ENCODE results near the gene ARMCX1. TPM values are rescaled to one million over a fixed set of nuclear protein-coding genes. Genes with fewer than 3 reads are reported as not detected.

Gene ARMCX1
- total RNA-seq, 1 experiment from 2014 or later: 22.4 TPM

DNA sequence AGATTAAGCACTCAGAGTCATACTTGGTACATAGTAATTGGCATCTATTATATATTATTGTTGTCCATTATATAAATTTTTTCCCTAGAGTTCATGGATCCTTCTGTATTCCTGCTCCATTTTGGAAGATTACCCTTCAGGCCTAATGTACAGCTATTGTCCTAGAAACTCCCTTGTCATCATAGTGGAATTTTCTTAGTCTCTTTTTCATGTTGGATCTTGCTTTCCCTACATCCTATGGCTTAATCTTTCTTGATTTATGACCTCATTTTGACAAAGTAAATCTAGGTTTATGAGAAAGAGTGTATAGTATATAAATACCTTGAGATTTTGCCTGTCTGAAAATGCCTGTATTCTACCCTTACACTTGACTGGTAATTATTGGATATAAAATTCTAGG is 43.0 kb upstream of the ARMCX1 start:
- TF ChIP-seq, protein P1, sequence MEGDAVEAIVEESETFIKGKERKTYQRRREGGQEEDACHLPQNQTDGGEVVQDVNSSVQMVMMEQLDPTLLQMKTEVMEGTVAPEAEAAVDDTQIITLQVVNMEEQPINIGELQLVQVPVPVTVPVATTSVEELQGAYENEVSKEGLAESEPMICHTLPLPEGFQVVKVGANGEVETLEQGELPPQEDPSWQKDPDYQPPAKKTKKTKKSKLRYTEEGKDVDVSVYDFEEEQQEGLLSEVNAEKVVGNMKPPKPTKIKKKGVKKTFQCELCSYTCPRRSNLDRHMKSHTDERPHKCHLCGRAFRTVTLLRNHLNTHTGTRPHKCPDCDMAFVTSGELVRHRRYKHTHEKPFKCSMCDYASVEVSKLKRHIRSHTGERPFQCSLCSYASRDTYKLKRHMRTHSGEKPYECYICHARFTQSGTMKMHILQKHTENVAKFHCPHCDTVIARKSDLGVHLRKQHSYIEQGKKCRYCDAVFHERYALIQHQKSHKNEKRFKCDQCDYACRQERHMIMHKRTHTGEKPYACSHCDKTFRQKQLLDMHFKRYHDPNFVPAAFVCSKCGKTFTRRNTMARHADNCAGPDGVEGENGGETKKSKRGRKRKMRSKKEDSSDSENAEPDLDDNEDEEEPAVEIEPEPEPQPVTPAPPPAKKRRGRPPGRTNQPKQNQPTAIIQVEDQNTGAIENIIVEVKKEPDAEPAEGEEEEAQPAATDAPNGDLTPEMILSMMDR (conservative IDR thresholded peaks at IDR 0.05): no peak
- Histone ChIP-seq H4K8ac (replicated peaks; ENCODE audit: insufficient read length, low read depth, low read length) (no peak overlapping the region), H3K79me1 (ENCODE audit: insufficient read depth, low read depth, low read length, poor library complexity, severe bottlenecking) (no peaks in the 10 kb centered on the region), H4K91ac (ENCODE audit: insufficient read length, low read depth, low read length) (no peak overlapping the region), H3K23ac (ENCODE audit: insufficient read length, low read depth, low read length) (no peak overlapping the region), H4K20me1 (ENCODE audit: control insufficient read depth, insufficient read depth, insufficient read length) (no peaks in the 10 kb centered on the region), H3K79me2 (ENCODE audit: insufficient read depth, low read length) (no peaks in the 10 kb centered on the region), H2AK5ac (ENCODE audit: insufficient read length, low read length) (no peak overlapping the region), H3K9ac (ENCODE audit: extremely low read depth, insufficient read length, low read length) (no peak overlapping the region), H3K27ac (ENCODE audit: insufficient read length, low read depth, low read length) (no peak overlapping the region), H3K56ac (ENCODE audit: insufficient read length, low read depth, low read length) (no peak overlapping the region), H3K18ac (ENCODE audit: insufficient read length, low read depth, low read length) (no peak overlapping the region), H2BK120ac (ENCODE audit: low read depth, low read length, poor library complexity, severe bottlenecking) (no peak overlapping the region), H3K9me3 (ENCODE audit: control insufficient read depth, low read depth, low read length) (peaks cover 16% of the 10 kb centered on the region), H3K27me3 (ENCODE audit: insufficient read depth, low read length) (no peaks in the 10 kb centered on the region), H3T11ph (ENCODE audit: low read length) (no peak overlapping the region), H2BK15ac (ENCODE audit: low read depth, low read length) (no peak overlapping the region), H4K5ac (ENCODE audit: insufficient read length, low read depth, low read length) (no peak overlapping the region), H2BK5ac (ENCODE audit: insufficient read length, low read length) (no peak overlapping the region), H3K4me1 (ENCODE audit: insufficient read depth, low read length) (no peaks in the 10 kb centered on the region), H2BK20ac (ENCODE audit: low read depth, low read length, poor library complexity, severe bottlenecking) (no peak overlapping the region), H2AFZ (ENCODE audit: low read length) (no peak overlapping the region), H3K4ac (ENCODE audit: low read depth, low read length) (no peak overlapping the region), H2BK12ac (ENCODE audit: insufficient read length, low read depth, low read length) (no peak overlapping the region), H3K23me2 (ENCODE audit: insufficient read length, low read depth, low read length, poor library complexity, severe bottlenecking) (no peaks in the 10 kb centered on the region), H3K14ac (ENCODE audit: insufficient read depth, low read length) (no peak overlapping the region), H3K4me2 (ENCODE audit: insufficient read depth, insufficient read length, low read length) (no peak overlapping the region)
- H3K4me3 Mint-ChIP-seq: no peak overlapping the region
- H3K27ac Mint-ChIP-seq: no peak overlapping the region
- no peak for DNase-seq
- no peaks in the 10 kb centered on the region for H3K27me3 Mint-ChIP-seq (ENCODE audit: low read depth)
- peaks cover 39 to 60% of the 10 kb centered on the region in 2 experiments for H3K9me3 Mint-ChIP-seq
- peaks cover 3 to 18% (median 15%) of the 10 kb centered on the region in 3 experiments; a peak in 5 of 7 replicates for H3K36me3 Mint-ChIP-seq (ENCODE audit: insufficient read depth in 1 of 3, low read depth in 3 of 3)
- no peaks in the 10 kb centered on the region for H3K4me1 Mint-ChIP-seq
